HL-60 (cell line): Measurements from ENCODE around the gene PXDN.

Experiments
- DNase-seq, 2 experiments: peaks; one replicate each; pipeline ENCODE4 v3.0.0-alpha.2; 2010 to 2020; ENCODE audit warnings: low read depth in 1 of 2, low spot score in 1 of 2
- H3K27ac ChIP-seq: fragments of 250-450 bp; sonication (Bioruptor Pico); replicated peaks from 2 replicates; pipeline ENCODE4 v1.5.1; 2020; ENCODE audit warnings: mild to moderate bottlenecking, moderate library complexity
- H3K27me3 ChIP-seq: fragments of 250-450 bp; sonication (Bioruptor Pico); 2 replicates; pipeline ENCODE4 v1.5.1; 2021; ENCODE audit warnings: mild to moderate bottlenecking, moderate library complexity; ENCODE audit not compliant: insufficient read depth, poor library complexity, severe bottlenecking
- H3K4me3 ChIP-seq: replicated peaks from 2 replicates; pipeline ENCODE4 v1.5.1; 2011; ENCODE audit warnings: mild to moderate bottlenecking, control low read depth, low read length; ENCODE audit not compliant: insufficient read depth
- CTCF ChIP-seq: IDR thresholded peaks from one replicate; pipeline ENCODE4 v1.5.1; 2011; ENCODE audit warnings: low read length, control low read depth, inconsistent platforms; ENCODE audit not compliant: insufficient read depth
- GABPA ChIP-seq: IDR thresholded peaks from 2 replicates; pipeline ENCODE4 v1.6.1; 2012; ENCODE audit warnings: low read depth
- POLR2AphosphoS5 ChIP-seq: IDR thresholded peaks from 2 replicates; pipeline ENCODE4 v1.6.1; 2012; ENCODE audit warnings: low read depth
- REST ChIP-seq: IDR thresholded peaks from 2 replicates; pipeline ENCODE4 v1.6.1; 2012; ENCODE audit warnings: low read depth; ENCODE audit not compliant: insufficient replicate concordance
- SPI1 ChIP-seq: IDR thresholded peaks from 2 replicates; pipeline ENCODE4 v1.6.1; 2012; ENCODE audit warnings: low read depth, mild to moderate bottlenecking, borderline replicate concordance

The PXDN gene

GRCh38 chr2:1621501-1621900 lies 122.8 kb downstream of the PXDN start:
- H3K27me3 ChIP-seq, result no peaks in the 10 kb centered on the region
- no peak overlapping the region for H3K27ac ChIP-seq
- no peak for TF ChIP-seq REST
- no peak for TF ChIP-seq GABPA
- no peak for TF ChIP-seq POLR2AphosphoS5
- TF ChIP-seq CTCF, result no peak
- no peak for TF ChIP-seq SPI1
- H3K4me3 ChIP-seq, result no peak overlapping the region
- DNase-seq, result no peak

- Histone ChIP-seq H3K27me3 (no peaks in the 10 kb centered on the region), H3K4me3 (no peak overlapping the region), H3K27ac (no peak overlapping the region)
- TF ChIP-seq REST (no peak), POLR2AphosphoS5 (no peak), SPI1 (no peak), CTCF (no peak), GABPA (no peak)
- DNase-seq, result no peak
Measured at GRCh38 chr2:1621041-1621440, 123.3 kb downstream of the PXDN start.

- H3K27ac ChIP-seq, result no peak overlapping the region
- TF ChIP-seq GABPA (no peak), POLR2AphosphoS5 (no peak), CTCF (no peak), SPI1 (no peak), REST (no peak)
- no peaks in the 10 kb centered on the region for H3K27me3 ChIP-seq
- no peak overlapping the region for H3K4me3 ChIP-seq
- no peak for DNase-seq
Measured at GRCh38 chr2:1620081-1620480, 124.2 kb downstream of the PXDN start.
